Hematopoietic multipotent progenitor cell treated with erythropoietin and hydrocortisone succinate and interleukin-3 and kit ligand, for 15 days (in vitro differentiated cells): ENCODE measurements around the gene VPS72.
"Not testable (repeated sequence)": the region's sequence is repeated elsewhere in the genome, so short reads cannot be mapped to it uniquely, and the experiment has no call there.

ENCODE experiments used
- DNase-seq: peaks from one replicate; pipeline ENCODE4 v3.0.0-alpha.2; 2015; ENCODE audit warnings: low spot score

VPS72 gene, protein sequence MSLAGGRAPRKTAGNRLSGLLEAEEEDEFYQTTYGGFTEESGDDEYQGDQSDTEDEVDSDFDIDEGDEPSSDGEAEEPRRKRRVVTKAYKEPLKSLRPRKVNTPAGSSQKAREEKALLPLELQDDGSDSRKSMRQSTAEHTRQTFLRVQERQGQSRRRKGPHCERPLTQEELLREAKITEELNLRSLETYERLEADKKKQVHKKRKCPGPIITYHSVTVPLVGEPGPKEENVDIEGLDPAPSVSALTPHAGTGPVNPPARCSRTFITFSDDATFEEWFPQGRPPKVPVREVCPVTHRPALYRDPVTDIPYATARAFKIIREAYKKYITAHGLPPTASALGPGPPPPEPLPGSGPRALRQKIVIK

DNA sequence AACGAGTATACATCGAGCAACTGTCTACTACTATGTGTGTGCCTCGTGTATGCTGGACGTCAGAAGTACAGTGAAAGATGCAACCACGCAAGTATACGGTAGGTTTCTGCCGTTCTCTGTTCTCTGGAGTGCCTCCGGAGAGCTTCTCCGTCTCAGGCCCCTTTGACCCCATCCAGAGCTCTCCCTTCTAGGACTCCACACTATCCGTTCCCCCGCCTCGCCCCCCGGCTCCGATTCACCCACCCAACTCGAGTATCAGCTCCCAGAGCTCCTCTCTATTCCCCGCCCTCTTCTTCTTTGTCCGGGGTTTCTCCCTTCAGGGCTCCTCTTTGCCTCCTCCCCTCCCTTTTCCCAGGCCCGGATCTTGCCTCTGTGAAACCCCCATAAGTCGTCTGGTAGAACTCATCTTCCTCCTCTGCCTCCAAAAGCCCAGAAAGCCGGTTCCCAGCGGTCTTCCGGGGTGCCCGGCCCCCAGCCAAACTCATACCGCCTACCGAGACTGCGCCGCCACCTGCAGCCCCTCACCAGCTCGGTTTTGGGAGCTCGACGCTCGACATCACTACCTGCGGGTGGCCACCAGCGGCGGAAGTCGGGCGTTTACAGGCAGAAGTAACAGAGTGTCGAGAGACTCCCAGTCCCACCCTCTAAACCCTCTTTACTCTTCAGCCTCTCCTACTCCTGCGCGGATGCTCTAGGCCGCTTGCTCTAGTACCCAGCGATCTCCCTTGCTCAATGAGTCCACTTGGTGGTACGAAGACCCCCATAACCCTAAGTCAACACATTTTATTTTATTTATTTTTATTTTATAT is at the start of gene VPS72:
TSS of gene VPS72 (minus strand) at position 561 of the 809 bp plus-strand sequence. CDS start at position 485, 76 bp downstream.
- DNase-seq = peak; percentile 83

DNA sequence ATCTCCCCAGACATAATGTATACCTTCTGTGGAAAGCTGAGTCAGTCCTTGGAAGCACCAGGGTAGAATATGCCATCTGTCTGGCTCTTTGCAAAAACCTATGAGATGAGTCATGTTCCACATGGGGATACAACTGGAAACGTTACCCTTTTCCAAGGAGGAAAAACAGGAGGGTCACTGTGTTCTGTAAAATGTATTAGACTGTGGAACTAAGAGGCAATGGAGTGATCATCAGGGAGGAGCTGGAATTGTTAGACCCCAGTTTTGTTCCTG is 48.4 kb upstream of the VPS72 start:
- DNase-seq = no peak

DNA sequence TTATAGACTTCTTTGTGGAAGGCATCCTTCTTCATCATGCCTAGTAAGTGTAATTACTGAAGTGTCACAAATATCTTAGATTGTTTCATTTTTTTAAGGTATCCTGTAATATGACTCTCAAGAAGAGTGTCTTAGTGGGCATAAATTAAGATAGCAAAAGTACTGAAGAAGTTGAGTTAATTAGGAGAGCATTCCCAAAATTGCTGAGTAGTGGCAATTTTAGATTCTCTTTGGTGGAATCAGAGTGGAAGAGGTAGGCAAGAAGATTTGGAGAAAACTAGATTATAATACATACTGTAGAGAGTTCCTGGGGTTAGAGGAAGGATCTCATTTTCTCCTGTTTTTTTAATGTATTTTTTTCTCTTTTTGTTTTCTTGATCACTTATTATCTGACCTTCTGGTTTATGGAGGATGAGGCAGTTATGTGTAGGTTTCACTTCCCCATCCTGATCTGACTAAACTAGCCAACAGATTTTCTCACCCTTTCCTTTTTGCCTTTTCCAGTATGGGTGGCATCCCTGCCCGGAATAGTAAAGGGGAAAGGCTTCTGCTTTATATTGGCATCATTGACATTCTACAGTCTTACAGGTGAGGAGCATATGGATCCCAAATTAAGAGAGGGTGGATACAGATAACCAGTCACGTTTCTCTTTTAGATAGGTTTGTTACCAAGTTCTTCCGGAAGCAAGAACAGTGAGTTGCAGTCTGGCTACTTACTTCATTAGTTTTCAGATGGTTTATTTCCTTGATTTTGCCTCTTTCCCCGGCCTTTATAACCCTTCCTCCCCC is 47.9 kb upstream of the VPS72 start:
- no peak for DNase-seq

DNA sequence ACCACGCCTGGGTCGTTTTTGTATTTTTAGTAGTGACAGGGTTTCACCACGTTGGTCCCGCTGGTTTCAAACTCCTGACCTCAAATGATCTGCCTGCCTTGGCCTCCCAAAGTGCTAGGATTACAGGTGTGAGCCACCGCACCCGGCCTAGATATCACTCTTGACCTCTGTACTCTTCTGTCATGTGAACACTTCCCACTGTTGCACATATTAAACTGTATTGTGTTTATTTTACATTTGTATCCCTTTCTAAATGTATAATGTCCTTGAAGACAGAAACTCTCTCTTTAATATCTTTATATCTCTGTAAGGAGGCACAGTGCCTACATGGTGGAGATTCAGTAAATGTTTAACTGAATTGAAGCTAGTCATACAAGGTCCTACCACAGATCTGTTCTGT is 45.2 kb upstream of the VPS72 start:
- no peak for DNase-seq

DNA sequence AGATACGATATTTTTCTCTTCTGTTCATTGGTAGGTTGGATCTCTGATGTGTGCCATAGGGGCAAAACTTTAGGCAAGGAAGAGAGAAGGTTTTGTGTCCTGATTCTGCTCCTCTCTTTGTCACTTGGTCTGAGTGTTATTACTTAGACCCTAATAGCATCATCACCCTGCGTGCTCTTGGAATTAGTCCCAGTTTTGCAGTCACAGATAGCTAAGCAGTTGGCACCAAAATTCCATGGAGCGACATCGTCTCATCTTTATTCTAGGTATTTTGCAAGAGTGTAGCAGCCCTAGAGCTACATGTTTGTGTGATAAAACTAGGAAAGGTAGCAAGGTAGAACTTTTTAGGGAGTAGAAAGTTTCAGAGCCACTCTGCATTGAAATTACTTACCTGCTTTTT is 32.1 kb upstream of the VPS72 start:
- no peak for DNase-seq

DNA sequence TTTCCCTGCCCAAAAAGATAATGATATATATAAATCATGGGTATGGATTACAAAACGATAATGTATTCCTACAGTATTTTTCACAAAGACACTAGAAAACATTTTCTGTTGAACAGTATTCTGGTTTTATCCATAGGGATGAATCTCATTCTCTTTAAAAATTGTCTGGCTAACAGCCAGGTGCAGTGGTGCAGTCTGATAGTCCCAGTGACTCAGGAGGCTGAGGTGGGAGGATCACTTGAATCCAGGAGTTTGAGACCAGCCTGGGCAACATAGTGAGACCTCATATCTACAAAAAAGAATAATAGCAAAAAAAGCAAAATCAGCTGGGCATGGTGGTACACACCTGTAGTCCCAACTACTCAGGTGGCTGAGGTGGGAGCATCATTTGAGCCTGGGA is 31.6 kb upstream of the VPS72 start:
- DNase-seq = no peak

DNA sequence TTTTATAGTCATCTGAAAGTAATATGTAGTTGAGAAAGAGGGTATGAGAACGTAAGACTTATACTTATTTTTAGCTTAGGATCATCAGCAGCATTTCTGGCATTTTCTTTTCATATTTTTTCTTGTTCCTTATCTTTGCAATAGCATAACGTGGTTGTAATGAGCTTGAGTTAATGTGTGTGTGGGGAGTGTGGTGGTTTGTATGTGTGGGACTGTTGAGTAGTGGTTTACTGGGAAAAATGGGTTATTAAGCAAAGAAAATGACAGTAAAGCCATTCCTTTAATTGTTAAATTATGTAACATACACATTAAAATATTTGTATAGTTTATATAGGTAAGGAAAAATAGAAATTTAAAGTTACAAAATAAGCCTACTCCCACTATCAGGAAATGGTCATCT is 23.6 kb upstream of the VPS72 start:
- no peak for DNase-seq

DNA sequence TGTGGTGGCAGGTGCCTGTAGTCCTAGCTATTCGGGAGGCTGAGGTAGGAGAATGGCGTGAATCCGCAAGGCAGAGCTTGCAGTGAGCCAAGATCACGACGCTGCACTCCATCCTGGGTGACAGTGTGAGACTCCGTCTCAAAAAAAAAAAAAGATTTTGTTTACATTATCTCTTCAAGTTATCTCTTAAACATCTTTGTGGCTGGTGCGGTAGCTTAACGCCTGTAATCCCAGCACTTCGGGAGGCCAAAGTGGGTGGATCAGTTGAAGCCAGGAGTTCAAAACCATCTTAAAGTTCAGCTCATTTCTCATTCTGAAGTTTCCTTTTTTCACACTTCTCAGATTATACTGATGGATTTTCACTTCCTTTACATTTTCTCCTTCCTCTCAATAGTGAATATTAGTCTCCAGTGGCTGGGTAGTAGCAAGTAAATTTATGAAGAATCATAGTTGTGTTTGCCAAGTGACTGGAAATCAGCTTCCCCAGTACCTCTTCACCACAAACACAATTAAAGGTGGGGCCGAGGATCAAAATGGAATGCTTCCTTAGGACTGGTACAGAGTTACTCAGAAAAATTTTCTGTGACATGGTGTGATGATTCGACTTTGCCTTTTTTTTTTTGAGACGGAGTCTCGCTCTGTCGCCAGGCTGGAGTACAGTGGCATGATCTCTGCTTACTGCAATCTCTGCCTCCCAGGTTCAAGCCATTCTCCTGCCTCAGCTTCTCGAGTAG is 22.1 kb upstream of the VPS72 start:
- DNase-seq = no peak

DNA sequence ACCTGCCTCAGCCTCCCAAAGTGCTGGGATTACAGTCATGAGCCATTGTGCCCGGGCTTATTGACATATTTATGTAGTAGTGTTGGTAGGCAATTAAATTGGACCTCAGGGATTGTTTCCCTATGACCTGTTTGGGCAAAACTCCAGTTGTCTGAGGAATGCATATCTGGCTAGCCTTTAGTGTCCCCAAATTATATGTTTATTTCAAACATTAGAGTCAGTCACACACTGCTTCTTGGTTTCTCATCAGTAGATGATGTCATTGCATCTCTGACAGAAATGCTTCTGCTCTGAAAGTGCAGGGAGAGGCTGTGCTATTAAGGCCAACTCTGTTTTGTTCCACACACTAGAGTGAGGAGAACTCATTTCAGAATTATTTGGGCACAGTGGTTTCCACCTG is 20.8 kb upstream of the VPS72 start:
- DNase-seq = no peak

DNA sequence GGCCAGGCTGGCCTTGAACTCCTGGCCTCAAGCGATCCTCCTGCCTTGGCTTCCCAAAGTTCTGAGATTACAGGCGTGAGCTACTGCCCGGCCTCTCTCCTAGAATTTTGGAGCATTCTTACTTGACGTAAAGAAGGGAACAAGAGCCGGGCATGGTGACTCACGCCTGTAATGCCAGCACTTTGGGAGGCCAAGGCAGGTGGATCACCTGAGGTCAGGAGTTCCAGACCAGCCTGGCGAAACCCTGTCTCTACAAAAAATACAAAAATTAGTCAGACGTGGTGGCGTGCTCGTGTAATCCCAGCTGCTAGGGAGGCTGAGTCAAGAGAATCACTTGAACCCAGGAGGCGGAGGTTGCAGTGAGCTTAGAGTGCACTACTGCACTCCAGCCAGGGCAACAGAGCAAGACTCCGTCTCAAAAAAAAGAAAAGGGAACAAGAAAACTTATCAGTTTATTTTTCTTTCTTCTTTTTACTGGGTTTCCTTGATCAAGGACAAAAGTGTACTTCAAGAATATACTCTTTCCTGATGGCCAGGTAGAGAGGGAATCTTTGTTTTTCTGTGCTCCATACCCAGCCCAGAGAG is 15.5 kb upstream of the VPS72 start:
- not testable (repeated sequence) for DNase-seq

DNA sequence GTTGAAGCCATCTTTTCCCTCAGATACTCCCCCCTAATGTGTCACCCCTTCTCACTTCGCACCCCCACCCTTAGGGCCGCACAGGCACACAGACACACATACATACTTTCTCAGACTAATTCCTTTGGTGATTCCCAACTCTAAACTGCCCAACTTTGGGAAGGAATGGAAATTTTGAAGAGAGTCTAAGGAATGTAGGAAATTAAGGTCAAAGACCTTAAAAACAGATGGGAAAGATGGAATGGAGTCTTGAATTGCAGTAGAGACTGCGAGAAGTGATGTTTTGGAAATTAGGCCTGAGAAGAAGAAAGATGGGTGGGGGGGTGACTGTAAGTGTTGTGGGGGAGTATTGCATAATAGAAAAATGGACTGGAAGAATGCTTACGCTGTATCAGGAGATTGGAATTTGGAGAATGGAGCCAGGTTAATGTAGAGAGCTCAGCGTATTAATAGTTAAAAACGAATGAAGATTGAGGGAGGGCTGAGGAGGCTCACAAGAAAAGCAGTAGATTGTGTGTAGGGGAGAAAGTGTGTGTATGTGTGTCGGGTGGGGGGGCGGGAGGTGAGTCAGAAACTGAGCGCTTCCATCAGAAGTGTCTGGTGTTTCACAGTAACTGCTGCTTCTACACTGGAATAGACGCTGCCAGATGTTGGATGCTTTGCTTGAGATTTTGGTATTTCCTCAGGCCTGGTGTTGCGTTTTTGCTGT is 10.0 kb upstream of the VPS72 start:
- no peak for DNase-seq

DNA sequence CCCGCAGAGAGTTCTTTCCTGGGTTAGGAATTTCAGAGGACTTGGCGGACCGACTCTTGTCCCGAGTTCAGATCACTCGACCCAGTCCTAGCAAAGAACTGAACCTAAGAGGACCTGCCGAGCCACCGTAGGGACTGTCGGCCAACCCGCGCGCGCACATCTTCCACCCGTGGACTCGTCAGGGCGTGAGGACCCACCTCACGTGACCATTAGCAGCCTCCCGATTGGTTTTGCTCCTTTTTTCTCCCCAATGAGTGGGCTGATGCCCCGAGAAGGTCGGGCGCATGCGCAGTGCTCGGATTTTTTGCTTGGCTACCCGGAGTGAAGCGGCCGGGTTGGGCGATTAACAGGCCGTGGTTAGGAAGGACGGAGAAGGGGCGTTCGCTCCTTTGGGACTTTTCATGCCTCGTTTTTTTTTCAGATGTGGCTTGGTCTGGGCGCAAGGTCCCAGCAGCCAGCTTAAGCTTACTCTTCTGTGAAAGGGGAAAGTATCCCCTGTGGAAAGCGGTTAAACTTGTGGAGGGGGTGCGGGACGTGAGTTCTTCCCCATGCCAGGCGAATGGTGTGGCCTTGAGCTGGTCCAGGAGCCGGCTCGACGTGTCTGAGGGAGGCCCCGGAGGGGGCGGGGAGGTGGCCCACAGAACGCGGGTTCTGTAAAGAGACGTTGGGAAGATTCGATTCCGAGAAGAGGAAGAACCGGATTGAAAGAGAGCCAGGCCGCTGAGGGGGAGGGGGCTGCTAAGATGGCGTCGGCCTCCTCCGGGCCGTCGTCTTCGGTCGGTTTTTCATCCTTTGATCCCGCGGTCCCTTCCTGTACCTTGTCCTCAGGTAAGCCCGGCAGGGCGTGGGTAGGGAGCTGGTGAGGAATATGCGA is 8.5 kb upstream of the VPS72 start, which contains the start of gene PIP5K1A:
TSS of gene PIP5K1A (plus strand) at position 299 of the 874 bp plus-strand sequence. CDS start at position 744, 445 bp downstream.
- peak; percentile 97 for DNase-seq

DNA sequence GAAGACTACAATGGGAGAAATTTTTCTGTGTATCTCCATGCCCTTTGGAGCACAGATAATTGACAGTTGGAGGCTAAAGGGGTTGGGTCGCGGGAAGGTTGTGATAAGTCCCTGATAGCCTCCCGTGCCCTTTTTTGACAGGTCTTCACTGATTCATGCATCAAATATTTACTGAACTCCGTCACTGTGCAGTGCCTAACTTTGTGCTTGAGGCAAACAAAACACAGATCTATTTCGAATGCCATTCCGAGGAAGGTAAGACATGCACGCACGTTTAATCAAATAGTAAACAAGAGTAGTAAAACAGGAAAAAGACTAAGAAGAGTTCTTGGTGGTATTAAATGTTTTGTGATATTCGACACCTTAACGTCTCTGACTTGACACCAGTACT is 7.9 kb upstream of the VPS72 start:
- no peak for DNase-seq

DNA sequence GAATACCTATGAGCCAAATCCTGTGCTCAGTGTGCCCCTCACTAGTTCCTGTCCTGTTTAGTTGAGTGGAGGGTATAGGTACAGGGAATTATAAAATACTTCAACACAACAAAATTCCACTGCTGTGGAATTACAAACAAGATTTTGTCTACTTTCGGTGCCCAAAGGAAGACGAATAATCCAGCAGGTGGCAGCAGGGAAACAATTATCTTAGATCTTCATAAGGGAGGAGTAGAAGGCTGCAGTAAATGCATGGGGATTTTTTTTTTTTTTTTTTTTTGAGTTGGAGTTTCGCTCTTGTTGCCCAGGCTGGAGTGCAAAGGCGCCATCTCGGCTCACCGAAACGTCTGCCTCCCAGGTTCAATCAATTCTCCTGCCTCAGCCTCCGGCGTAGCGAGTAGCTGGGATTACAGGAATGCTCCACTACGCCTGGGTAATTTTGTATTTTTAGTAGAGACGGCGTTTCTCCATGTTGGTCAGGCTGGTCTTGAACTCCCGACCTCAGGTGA is 6.3 kb upstream of the VPS72 start:
- peak; percentile 80 for DNase-seq

DNA sequence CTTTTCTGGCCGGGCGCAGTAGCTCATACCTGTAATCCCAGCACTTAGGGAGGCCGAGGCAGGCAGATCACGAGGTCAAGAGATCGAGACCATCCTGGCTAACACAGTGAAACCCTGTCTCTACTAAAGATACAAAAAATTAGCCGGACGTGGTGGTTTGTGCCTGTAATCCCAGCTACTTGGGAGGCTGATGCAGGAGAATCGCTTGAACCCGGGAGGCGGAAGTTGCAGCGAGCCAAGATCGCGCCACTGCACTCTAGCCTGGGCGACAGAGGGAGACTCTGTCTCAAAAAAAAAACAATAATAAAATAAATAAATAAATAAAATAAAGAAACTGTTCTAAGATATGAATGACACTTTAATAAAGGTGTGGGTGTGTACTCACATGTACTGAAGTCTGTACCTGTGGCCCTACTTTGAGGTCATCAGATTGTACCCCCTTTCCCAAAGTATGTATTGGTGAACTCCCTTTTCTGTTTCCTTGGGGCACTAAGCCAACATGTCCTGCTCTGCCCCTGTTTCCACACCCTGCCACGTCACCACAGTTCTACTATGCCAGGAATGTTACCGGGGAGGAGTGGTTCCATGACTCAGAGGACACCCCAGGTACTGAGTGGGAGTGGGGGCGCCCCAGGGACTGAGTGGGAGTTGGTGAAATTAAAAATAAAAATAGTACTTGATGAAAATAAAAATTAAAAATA is 5.0 kb upstream of the VPS72 start:
- peak; percentile 75 for DNase-seq

DNA sequence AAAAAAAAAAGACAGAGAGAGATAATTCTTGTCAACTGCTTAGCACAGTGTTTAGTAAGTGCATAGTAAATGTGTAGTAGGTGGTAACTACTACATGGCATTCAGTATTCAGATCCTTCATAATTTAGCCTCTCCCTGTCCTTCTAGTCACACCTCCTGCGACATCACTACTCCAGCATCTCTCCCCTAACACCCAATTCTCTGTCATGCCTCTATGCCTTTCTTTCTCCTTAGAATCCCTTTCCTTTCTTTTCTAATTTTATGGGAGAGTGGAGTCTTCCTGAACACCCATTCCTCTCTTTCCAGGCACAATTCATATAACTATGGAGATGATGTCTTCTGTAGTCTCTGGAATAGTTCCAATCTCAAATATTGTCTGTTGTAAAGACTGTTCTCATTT is 3.9 kb upstream of the VPS72 start:
- no peak for DNase-seq

DNA sequence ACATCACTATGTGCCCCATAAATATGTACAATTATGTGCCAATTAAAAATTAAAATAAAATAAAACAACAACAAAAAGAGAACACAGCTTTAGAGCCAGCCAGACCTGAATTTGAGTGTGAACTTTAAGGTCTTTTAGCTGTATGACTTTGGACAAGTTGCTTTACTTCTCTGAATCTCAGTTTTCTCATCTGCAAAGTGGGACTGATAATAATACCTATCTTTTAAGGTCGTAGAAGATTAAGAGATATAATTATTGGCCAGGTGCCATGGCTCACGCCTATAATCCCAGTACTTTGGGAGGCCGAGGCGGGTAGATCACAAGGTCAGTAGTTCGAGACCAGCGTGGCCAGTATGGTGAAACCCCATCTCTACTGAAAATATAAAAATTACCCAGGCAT is 3.3 kb upstream of the VPS72 start:
- DNase-seq = no peak

DNA sequence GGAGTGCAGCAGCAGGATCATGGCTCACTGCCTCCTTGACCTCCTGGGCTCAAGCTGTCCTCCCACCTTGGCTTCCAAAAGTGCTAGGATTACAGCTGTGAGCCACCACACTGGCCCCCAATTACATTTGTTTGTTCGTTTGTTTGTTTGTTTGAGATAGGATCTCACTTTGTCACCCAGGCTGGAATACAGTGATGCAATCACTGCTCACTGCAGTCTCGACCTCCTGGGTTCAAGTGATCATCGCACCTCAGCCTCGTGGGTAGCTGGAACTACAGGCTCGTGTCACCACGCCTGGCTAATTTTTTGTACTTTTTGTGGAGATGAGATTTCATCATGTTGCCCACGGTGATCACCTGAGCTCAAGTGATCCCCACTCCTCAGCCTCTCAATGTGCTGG is 2.0 kb upstream of the VPS72 start:
- DNase-seq = no peak

DNA sequence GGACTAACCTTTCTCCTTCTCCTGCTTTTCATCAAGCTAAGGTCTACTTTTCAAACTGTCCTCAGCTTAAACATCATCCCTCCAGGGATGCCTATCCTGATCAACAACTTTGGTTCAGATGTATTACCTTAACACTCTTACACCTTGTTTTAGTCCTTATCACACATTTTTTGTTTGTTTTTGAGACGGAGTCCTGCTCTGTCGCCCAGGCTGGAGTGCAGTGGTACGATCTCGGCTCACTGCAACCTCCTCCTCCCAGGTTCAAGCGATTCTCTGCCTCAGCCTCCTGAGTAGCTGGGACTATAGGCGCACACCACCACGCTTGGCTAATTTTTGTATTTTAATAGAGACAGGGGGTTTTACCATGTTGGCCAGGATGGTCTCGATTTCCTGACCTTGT is 1.3 kb downstream of the VPS72 start:
- DNase-seq = not testable (repeated sequence)
